DOHH2 (cell line): ENCODE data around the gene CALU.

Experiments used
- H3F3A ChIP-seq: fragments of 200-600 bp; sonication (generic), shearing (Covaris generic); 2 replicates; pipeline ENCODE4 v1.6.0; 2016; ENCODE audit warnings: antibody characterized with exemption, mild to moderate bottlenecking; ENCODE audit not compliant: control insufficient read depth, insufficient read depth
- H3K27ac ChIP-seq: fragments of 200-600 bp; sonication (generic); 2 replicates; pipeline ENCODE4 v1.5.1; 2014; ENCODE audit warnings: low read depth, mild to moderate bottlenecking, low read length, moderate library complexity
- H3K27me3 ChIP-seq: fragments of 200-600 bp; sonication (generic); 2 replicates; pipeline ENCODE4 v1.6.1; 2014; ENCODE audit warnings: mild to moderate bottlenecking, low read length, mixed read lengths; ENCODE audit not compliant: control insufficient read depth
- H3K36me3 ChIP-seq: fragments of 200-600 bp; sonication (generic); 2 replicates; pipeline ENCODE4 v1.6.1; 2014; ENCODE audit warnings: mild to moderate bottlenecking, low read length, moderate library complexity, mixed read lengths; ENCODE audit not compliant: control insufficient read depth
- H3K4me1 ChIP-seq: fragments of 200-600 bp; sonication (generic); 2 replicates; pipeline ENCODE4 v1.6.1; 2014; ENCODE audit warnings: mild to moderate bottlenecking, low read length, mixed read lengths; ENCODE audit not compliant: control insufficient read depth
- H3K4me2 ChIP-seq: fragments of 200-600 bp; sonication (generic); 2 replicates; pipeline ENCODE4 v1.6.0; 2014; ENCODE audit warnings: mild to moderate bottlenecking, low read length, moderate library complexity
- H3K4me3 ChIP-seq: fragments of 200-600 bp; sonication (generic); 2 replicates; pipeline ENCODE4 v1.5.1; 2014; ENCODE audit warnings: mild to moderate bottlenecking, low read length, mixed read lengths
- H3K79me2 ChIP-seq: fragments of 200-600 bp; sonication (generic); 2 replicates; pipeline ENCODE4 v1.6.1; 2014; ENCODE audit warnings: mild to moderate bottlenecking, low read length, mixed read lengths; ENCODE audit not compliant: control insufficient read depth
- H3K9me2 ChIP-seq: fragments of 200-600 bp; sonication (generic); replicated peaks from 2 replicates; pipeline ENCODE4 v1.6.1; 2014; ENCODE audit warnings: mild to moderate bottlenecking, low read length, mixed read lengths; ENCODE audit not compliant: control insufficient read depth
- H3K9me3 ChIP-seq: fragments of 200-600 bp; sonication (generic); 2 replicates; pipeline ENCODE4 v1.6.1; 2014; ENCODE audit warnings: antibody characterized with exemption, low read length, mixed read lengths; ENCODE audit not compliant: control insufficient read depth, insufficient read depth
- H4K20me1 ChIP-seq: fragments of 200-600 bp; sonication (generic); 2 replicates; pipeline ENCODE4 v1.6.0; 2014; ENCODE audit warnings: low read depth, mild to moderate bottlenecking, antibody characterized with exemption, low read length, moderate library complexity; ENCODE audit not compliant: control insufficient read depth, insufficient read depth
- CTCF ChIP-seq: fragments of 200-600 bp; sonication (generic); IDR thresholded peaks from one replicate; pipeline ENCODE4 v1.5.1; 2014; ENCODE audit warnings: antibody characterized with exemption, mild to moderate bottlenecking, low read depth, low read length; ENCODE audit not compliant: poor library complexity, severe bottlenecking
- EZH2phosphoT487 ChIP-seq: fragments of 200-600 bp; sonication (generic); IDR thresholded peaks from 2 replicates; pipeline ENCODE4 v1.6.1; 2017; ENCODE audit warnings: borderline replicate concordance, mild to moderate bottlenecking, antibody characterized with exemption, low read length, moderate library complexity, mixed read lengths

Gene CALU

DNA sequence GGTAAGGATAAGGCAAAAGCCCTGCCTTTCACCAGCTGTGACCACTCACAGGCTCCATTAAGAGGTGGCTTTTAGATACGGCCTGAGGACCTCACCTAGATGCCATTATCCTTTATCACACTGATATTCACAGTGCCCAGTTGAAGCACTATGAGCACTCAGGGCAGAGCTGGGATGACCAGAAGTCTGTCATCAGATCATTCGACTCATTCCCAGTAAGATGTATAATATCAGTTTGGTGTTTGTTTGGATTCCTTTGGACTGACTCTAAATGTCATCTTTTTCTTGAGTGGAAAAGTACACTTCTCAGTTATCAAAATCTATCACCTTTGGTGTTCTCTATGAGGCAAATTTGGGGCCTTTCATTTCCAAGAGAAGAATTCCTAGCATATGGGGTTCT lies 71.3 kb downstream of the CALU start:
- peaks cover 24% of the 10 kb centered on the region; the same call in 1 of the 2 replicates for H3K36me3 ChIP-seq
- H3K4me1 ChIP-seq = peaks cover 7% of the 10 kb centered on the region
- H3F3A ChIP-seq = no peaks in the 10 kb centered on the region
- H3K27me3 ChIP-seq = no peaks in the 10 kb centered on the region
- H3K27ac ChIP-seq = no peak overlapping the region
- no peak overlapping the region for H3K4me3 ChIP-seq
- H4K20me1 ChIP-seq = no peaks in the 10 kb centered on the region
- TF ChIP-seq CTCF (no peak), EZH2phosphoT487 (no peak)
- H3K79me2 ChIP-seq = no peaks in the 10 kb centered on the region
- no peaks in the 10 kb centered on the region for H3K9me2 ChIP-seq
- H3K9me3 ChIP-seq = no peaks in the 10 kb centered on the region
- no peak overlapping the region for H3K4me2 ChIP-seq

DNA sequence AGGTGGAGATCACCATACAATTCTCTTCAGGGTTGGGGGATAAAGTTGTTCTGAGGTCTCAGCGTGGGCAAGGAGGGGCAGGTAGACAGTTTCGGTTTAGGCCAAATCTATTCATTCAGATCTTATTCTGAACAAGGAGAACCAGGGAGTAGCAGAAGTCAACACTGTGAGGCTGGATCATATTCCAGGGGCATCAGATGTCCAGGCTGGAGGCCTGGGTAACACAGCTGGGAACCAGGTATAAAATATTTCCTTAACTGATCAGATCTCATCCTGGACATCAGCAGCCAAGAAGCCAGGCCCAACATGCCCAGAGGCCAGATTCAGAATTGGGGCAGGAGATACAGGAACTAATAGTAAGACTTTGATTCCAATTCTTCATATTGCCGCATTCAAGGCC lies 71.8 kb downstream of the CALU start:
- H3K9me3 ChIP-seq = no peaks in the 10 kb centered on the region
- H3K4me2 ChIP-seq = no peak overlapping the region
- H3K4me1 ChIP-seq = peaks cover 11% of the 10 kb centered on the region
- H4K20me1 ChIP-seq = no peaks in the 10 kb centered on the region
- no peaks in the 10 kb centered on the region for H3K9me2 ChIP-seq
- TF ChIP-seq CTCF (no peak), EZH2phosphoT487 (no peak)
- no peak overlapping the region for H3K27ac ChIP-seq
- H3K27me3 ChIP-seq = no peaks in the 10 kb centered on the region
- H3F3A ChIP-seq = no peaks in the 10 kb centered on the region
- H3K4me3 ChIP-seq = no peak overlapping the region
- H3K79me2 ChIP-seq = no peaks in the 10 kb centered on the region
- peaks cover 19% of the 10 kb centered on the region; the same call in 1 of the 2 replicates for H3K36me3 ChIP-seq

GRCh38 chr7:128811631-128812430 lies 72.7 kb downstream of the CALU start:
- no peak overlapping the region for H3K4me2 ChIP-seq
- no peak overlapping the region for H3K4me3 ChIP-seq
- no peaks in the 10 kb centered on the region for H3K27me3 ChIP-seq
- no peaks in the 10 kb centered on the region for H3K79me2 ChIP-seq
- no peaks in the 10 kb centered on the region for H3K9me2 ChIP-seq
- H3K36me3 ChIP-seq = peaks cover 12% of the 10 kb centered on the region; the same call in 1 of the 2 replicates
- no peak overlapping the region for H3K27ac ChIP-seq
- no peaks in the 10 kb centered on the region for H3K9me3 ChIP-seq
- no peaks in the 10 kb centered on the region for H3F3A ChIP-seq
- no peaks in the 10 kb centered on the region for H4K20me1 ChIP-seq
- TF ChIP-seq CTCF (no peak), EZH2phosphoT487 (no peak)
- H3K4me1 ChIP-seq = peaks cover 11% of the 10 kb centered on the region
